ENCODE measurements around the gene CLEC16A.

Gene CLEC16A

GRCh38 chr16:11144122-11144521 is 199.8 kb downstream of the CLEC16A start:
- no peak for DNase-seq

- DNase-seq, result no peak
Measured at GRCh38 chr16:11145173-11145818, 200.9 kb downstream of the CLEC16A start.

GRCh38 chr16:11145819-11146211 is 201.5 kb downstream of the CLEC16A start:
- DNase-seq, result no peak

- no peak for DNase-seq
Measured at GRCh38 chr16:11147033-11147753, 202.8 kb downstream of the CLEC16A start.

GRCh38 chr16:11147754-11148444 is 203.5 kb downstream of the CLEC16A start:
- no peak for DNase-seq

GRCh38 chr16:11149011-11149616 is 204.8 kb downstream of the CLEC16A start:
- DNase-seq, result no peak

- DNase-seq, result no peak
Measured at GRCh38 chr16:11150190-11150589, 205.8 kb downstream of the CLEC16A start.

- DNase-seq, result no peak
Measured at GRCh38 chr16:11151156-11151884, 207.0 kb downstream of the CLEC16A start.

- no peak for DNase-seq
Measured at GRCh38 chr16:11151885-11152629, 207.7 kb downstream of the CLEC16A start.

GRCh38 chr16:11152677-11153331 is 208.4 kb downstream of the CLEC16A start:
- no peak for DNase-seq

- no peak for DNase-seq
Measured at GRCh38 chr16:11155284-11155806, 211.0 kb downstream of the CLEC16A start.

GRCh38 chr16:11156401-11156800 is 212.0 kb downstream of the CLEC16A start:
- no peak for DNase-seq

GRCh38 chr16:11157143-11157542 is 212.8 kb downstream of the CLEC16A start:
- DNase-seq, result no peak

GRCh38 chr16:11158018-11158417 is 213.7 kb downstream of the CLEC16A start:
- DNase-seq, result no peak

- DNase-seq, result no peak
Measured at GRCh38 chr16:11159282-11159681, 214.9 kb downstream of the CLEC16A start.

- DNase-seq, result no peak
Measured at GRCh38 chr16:11160676-11161115, 216.3 kb downstream of the CLEC16A start.

GRCh38 chr16:11161439-11161838 is 217.1 kb downstream of the CLEC16A start:
- DNase-seq, result no peak

- DNase-seq, result no peak
Measured at GRCh38 chr16:11161974-11162373, 217.6 kb downstream of the CLEC16A start.

- DNase-seq, result no peak
Measured at GRCh38 chr16:11162586-11163268, 218.4 kb downstream of the CLEC16A start.

- no peak for DNase-seq
Measured at GRCh38 chr16:11163761-11164261, 219.4 kb downstream of the CLEC16A start.

Data from activated gamma-delta T cell (primary cell).